H1 (cell line): ENCODE data around the gene PTGES3L. TPM values are rescaled to one million over a fixed set of nuclear protein-coding genes. Genes with fewer than 3 reads are reported as not detected.

ENCODE experiments used
- ASH2L ChIP-seq: fragments of 200-600, 300-600 bp; sonication (generic); IDR thresholded peaks from one replicate; pipeline ENCODE4 v1.7.1; 2017; ENCODE audit warnings: low read length
- CBX8 ChIP-seq: fragments of 300-800, 300-1000 bp; sonication (generic); IDR thresholded peaks from 2 replicates; pipeline ENCODE4 v1.7.1; 2016; ENCODE audit warnings: low read depth, low read length, borderline replicate concordance
- CTBP2 ChIP-seq: IDR thresholded peaks from 2 replicates; pipeline ENCODE4 v1.7.0; 2011; ENCODE audit warnings: borderline replicate concordance, mild to moderate bottlenecking, moderate library complexity, mixed read lengths, low read length; ENCODE audit not compliant: insufficient read depth, insufficient read length
- EP300 ChIP-seq, 2 experiments: IDR thresholded peaks; 1 replicate in 1 of 2; 2 replicates in 1 of 2; pipeline ENCODE4 v1.6.1; 2011 to 2012; ENCODE audit warnings: low read depth in 2 of 2, low read length in 2 of 2, mild to moderate bottlenecking in 2 of 2, borderline replicate concordance in 1 of 2, inconsistent platforms in 1 of 2, moderate library complexity in 1 of 2
- GABPA ChIP-seq: IDR thresholded peaks from 2 replicates; pipeline ENCODE4 v1.6.1; 2011; ENCODE audit warnings: mild to moderate bottlenecking, low read length, moderate library complexity, borderline replicate concordance; ENCODE audit not compliant: insufficient read depth
- GTF2F1 ChIP-seq: IDR thresholded peaks from 2 replicates; pipeline ENCODE4 v1.6.1; 2012; ENCODE audit warnings: low read depth, low read length, improper control_type of control experiment, borderline replicate concordance
- HDAC2 ChIP-seq, 2 experiments: fragments of 300-600 bp in 1 of 2; sonication (generic) in 1 of 2; IDR thresholded peaks; 2 replicates each; pipeline ENCODE4 v1.6.1; 2011 to 2012; ENCODE audit warnings: low read depth in 2 of 2, low read length in 2 of 2, mild to moderate bottlenecking in 2 of 2, moderate library complexity in 2 of 2, borderline replicate concordance in 1 of 2, inconsistent platforms in 1 of 2
- KDM5A ChIP-seq: fragments of 200-600 bp; IDR thresholded peaks from 2 replicates; pipeline ENCODE4 v1.7.1; 2012; ENCODE audit warnings: mild to moderate bottlenecking, low read length, inconsistent platforms, mixed read lengths
- MAFK ChIP-seq: IDR thresholded peaks from 2 replicates; pipeline ENCODE4 v1.6.1; 2012; ENCODE audit warnings: low read depth, mild to moderate bottlenecking, improper control_type of control experiment, low read length
- NRF1 ChIP-seq: IDR thresholded peaks from 2 replicates; pipeline ENCODE4 v1.6.1; 2011; ENCODE audit warnings: mild to moderate bottlenecking, low read depth, low read length, improper control_type of control experiment
- SIN3A ChIP-seq, 2 experiments: IDR thresholded peaks in 1 of 2; conservative IDR thresholded peaks in 1 of 2; 2 replicates each; pipeline ENCODE4 v1.6.1; 2011 to 2012; ENCODE audit warnings: low read length in 2 of 2, improper control_type of control experiment in 1 of 2, low read depth in 1 of 2, mild to moderate bottlenecking in 1 of 2
- SIRT6 ChIP-seq: IDR thresholded peaks from one replicate; pipeline ENCODE4 v1.7.1; 2012; ENCODE audit warnings: low read length, inconsistent platforms
- SP2 ChIP-seq: IDR thresholded peaks from 2 replicates; pipeline ENCODE4 v1.6.1; 2012; ENCODE audit warnings: mild to moderate bottlenecking, low read length, inconsistent platforms
- TAF1 ChIP-seq: IDR thresholded peaks from 2 replicates; pipeline ENCODE4 v1.6.1; 2011; ENCODE audit warnings: mild to moderate bottlenecking, low read depth, low read length
- TAF7 ChIP-seq: optimal IDR thresholded peaks from 2 replicates; pipeline ENCODE3; 2011; ENCODE audit warnings: low read depth, mild to moderate bottlenecking, inconsistent platforms, low read length, moderate library complexity, borderline replicate concordance
- YY1 ChIP-seq: IDR thresholded peaks from 2 replicates; pipeline ENCODE4 v1.6.1; 2011; ENCODE audit warnings: low read depth, mild to moderate bottlenecking, low read length
- ZNF274 ChIP-seq: IDR thresholded peaks from 2 replicates; pipeline ENCODE4 v1.7.0; 2012; ENCODE audit warnings: low read length, borderline replicate concordance; ENCODE audit errors: extremely low read depth
- polyA plus RNA-seq, 7 experiments: library from polyadenylated mRNA; depleted of rRNA in 3 of 7; stranded (reverse) in 5 of 7; unstranded in 2 of 7; fragments of >200 nt in 5 of 7; fragments of 200-250 nt in 2 of 7; gene quantifications; 1 replicate in 5 of 7; 2 replicates in 1 of 7; 4 replicates in 1 of 7; pipeline versions ENCODE4 v1.2.1 to v1.2.3, GENCODE V29; 2011 to 2013; ENCODE audit warnings: missing spikeins in 2 of 7, mixed read lengths in 2 of 7
- total RNA-seq: library from RNA; stranded (reverse); fragmentation: NEBNext Ultra II Directional; extraction: Animal tissue kit (Norgen Biotek cat#: 25700); gene quantifications from 2 replicates; pipeline ENCODE4 v1.2.1, GENCODE V29; 2021
- TF ChIP-seq, protein P1 (sequence below): IDR thresholded peaks from 2 replicates; pipeline ENCODE4 v1.6.1; 2011; ENCODE audit warnings: low read length, improper control_type of control experiment
- TF ChIP-seq, protein P2 (sequence below): IDR thresholded peaks from 2 replicates; pipeline ENCODE4 v1.6.1; 2012; ENCODE audit warnings: low read length, inconsistent platforms

PTGES3L gene
- total and polyA plus RNA-seq, 2 of the 8 experiments (the other 6 are each of a cell fraction or from before 2014, with no cell fraction given): 3.0 to 3.6 TPM

DNA sequence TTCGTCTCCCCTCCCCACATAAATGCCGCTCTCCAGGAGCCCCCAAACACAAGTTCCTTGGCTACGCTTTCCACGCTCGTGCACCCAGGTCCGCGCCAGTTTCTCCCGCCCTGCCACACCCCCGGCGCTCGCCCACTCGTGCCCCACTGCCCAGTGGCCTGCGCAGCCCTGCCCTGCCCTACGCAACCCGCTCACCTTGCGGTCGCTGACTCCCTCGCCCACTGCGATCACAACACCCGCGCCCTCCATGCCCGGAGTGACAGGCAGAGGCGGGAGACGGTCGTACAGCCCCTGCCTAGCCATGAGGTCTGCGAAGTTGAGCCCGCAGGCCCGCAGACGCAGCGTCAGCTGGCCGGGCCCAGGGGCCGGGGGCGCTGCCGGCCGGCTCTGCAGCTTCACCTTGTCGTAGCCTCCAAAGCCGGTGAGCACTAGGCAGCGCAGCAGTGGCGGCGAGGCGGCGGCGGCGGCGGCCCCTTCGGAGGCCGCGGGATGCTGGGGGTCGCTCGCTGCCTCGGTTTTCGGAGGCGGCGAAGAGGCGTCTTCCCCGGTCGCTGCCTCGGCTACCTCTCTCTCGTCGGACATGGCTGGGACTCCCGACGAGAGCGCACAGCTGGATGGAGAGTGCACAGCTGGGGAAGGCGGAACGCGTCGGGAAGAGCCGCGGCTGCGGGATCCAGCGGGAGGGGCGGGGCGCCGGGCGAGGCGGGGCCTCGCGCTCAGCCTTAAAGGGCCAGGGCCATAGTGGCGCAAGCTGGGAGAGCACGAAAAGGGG, 42.0 kb upstream of the PTGES3L start, which contains the start of gene VAT1 (continued):
- TF ChIP-seq CTBP2 (no peak), TAF7 (no peak), NRF1 (no peak), SP2 (no peak), TAF1 (peak; percentile 63), ZNF274 (no peak), MAFK (no peak), SIRT6 (no peak), CBX8 (no peak), KDM5A (no peak), SIN3A (conservative IDR thresholded peaks at IDR 0.05 in 1 of 2, IDR thresholded peaks at IDR 0.05 in 1 of 2; ENCODE audit: low read depth in 1 of 2, low read length in 2 of 2) (peak; percentile 80 to 94; a peak in 3 of 4 replicates), HDAC2 (IDR thresholded peaks at IDR 0.05; ENCODE audit: borderline replicate concordance in 1 of 2, low read depth in 2 of 2, low read length in 2 of 2) (peak; percentile 7 to 66; a peak in 2 of 4 replicates), GTF2F1 (no peak), GABPA (no peak), EP300 (IDR thresholded peaks at IDR 0.05; ENCODE audit: borderline replicate concordance in 1 of 2, low read depth in 2 of 2, low read length in 2 of 2) (peak in 1 of 2 experiments; percentile 25; a peak in 1 of 3 replicates), ASH2L (peak; percentile 79), YY1 (no peak; the same call in 1 of the 2 replicates)
- TF ChIP-seq, protein P1, sequence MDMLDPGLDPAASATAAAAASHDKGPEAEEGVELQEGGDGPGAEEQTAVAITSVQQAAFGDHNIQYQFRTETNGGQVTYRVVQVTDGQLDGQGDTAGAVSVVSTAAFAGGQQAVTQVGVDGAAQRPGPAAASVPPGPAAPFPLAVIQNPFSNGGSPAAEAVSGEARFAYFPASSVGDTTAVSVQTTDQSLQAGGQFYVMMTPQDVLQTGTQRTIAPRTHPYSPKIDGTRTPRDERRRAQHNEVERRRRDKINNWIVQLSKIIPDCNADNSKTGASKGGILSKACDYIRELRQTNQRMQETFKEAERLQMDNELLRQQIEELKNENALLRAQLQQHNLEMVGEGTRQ: no peak
- TF ChIP-seq, protein P2, sequence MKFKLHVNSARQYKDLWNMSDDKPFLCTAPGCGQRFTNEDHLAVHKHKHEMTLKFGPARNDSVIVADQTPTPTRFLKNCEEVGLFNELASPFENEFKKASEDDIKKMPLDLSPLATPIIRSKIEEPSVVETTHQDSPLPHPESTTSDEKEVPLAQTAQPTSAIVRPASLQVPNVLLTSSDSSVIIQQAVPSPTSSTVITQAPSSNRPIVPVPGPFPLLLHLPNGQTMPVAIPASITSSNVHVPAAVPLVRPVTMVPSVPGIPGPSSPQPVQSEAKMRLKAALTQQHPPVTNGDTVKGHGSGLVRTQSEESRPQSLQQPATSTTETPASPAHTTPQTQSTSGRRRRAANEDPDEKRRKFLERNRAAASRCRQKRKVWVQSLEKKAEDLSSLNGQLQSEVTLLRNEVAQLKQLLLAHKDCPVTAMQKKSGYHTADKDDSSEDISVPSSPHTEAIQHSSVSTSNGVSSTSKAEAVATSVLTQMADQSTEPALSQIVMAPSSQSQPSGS: no peak
